HT-29 (cell line): ENCODE data around the gene MBD3L2B. TPM values are rescaled to one million over a fixed set of nuclear protein-coding genes. Genes with fewer than 3 reads are reported as not detected.

Source experiments
- DNase-seq: peaks from one replicate; pipeline ENCODE4 v3.0.0-alpha.2; 2015; ENCODE audit warnings: low spot score
- total RNA-seq: library from RNA; depleted of rRNA; stranded (reverse); fragments of >200 nt; shearing (Covaris generic); gene quantifications from 2 replicates; pipeline ENCODE4 v1.2.3, GENCODE V29; 2014

MBD3L2B gene
- total RNA-seq, 1 experiment from 2014 or later, result not detected

DNA sequence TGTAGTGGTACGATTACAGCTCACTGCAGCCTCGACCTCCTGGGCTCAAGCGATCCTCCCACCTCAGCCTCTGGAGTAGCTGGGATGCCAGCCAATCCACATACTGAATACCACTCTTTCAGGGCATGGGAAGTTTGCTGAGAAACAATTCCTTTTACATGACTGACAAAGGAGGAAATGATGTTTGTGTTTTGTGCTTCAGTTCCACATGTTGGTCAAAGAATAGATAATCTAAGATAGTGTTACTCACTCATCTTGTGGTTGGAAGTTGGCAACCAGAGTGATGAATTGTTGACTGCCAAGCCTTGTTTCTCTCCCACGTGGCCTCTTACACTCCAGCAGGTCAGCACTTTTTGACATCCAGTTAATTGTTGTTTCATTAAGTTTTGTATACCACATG is 7.6 kb downstream of the MBD3L2B start:
- no peak for DNase-seq

- no peak for DNase-seq
Measured at GRCh38 chr19:7010722-7011593, 10.3 kb downstream of the MBD3L2B start.

DNA sequence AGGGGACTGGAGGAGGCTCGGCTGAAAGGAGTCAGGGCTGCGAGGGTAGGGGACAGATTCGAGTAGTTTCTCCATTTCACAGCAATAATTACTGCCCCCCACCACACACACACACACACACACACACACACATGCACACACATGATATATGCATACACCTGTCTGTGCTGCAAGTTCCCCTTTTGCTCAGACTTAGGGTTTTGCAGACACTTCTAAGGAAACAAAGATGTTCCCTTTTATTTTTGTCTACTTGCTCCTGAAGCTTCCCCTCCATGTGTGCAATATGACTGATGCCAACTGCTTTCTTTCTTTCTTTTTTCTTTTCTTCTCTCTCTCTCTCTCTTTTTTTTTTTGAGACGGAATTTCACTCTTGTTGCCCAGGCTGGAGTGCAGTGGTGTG is 13.4 kb downstream of the MBD3L2B start:
- DNase-seq, result no peak

GRCh38 chr19:7006135-7006704 is 15.0 kb downstream of the MBD3L2B start:
- DNase-seq, result no peak

- DNase-seq, result peak; percentile 23
Measured at GRCh38 chr19:7004313-7004931, 16.8 kb downstream of the MBD3L2B start.

- DNase-seq, result no peak
Measured at GRCh38 chr19:7000816-7001215, 20.4 kb downstream of the MBD3L2B start.

GRCh38 chr19:7000333-7000732 is 20.9 kb downstream of the MBD3L2B start:
- no peak for DNase-seq

DNA sequence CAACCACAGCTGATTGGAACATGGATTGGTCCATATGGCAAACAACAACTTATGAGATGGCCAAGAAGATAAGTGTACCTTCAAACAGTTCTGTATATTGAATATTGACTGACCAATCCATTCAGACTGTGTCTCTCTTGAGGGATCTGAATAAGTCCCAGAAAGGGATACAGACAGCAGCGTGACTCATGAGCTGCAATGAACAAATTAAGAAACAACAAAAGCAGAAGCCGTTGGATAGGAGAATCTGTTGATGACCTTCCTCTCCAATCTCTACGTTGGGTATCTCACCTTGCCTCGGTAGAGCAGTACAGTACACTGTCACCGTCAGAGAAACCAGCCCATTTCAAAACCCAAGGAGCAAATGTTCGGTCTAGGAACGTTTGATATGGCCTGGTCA is 21.3 kb downstream of the MBD3L2B start:
- no peak for DNase-seq

DNA sequence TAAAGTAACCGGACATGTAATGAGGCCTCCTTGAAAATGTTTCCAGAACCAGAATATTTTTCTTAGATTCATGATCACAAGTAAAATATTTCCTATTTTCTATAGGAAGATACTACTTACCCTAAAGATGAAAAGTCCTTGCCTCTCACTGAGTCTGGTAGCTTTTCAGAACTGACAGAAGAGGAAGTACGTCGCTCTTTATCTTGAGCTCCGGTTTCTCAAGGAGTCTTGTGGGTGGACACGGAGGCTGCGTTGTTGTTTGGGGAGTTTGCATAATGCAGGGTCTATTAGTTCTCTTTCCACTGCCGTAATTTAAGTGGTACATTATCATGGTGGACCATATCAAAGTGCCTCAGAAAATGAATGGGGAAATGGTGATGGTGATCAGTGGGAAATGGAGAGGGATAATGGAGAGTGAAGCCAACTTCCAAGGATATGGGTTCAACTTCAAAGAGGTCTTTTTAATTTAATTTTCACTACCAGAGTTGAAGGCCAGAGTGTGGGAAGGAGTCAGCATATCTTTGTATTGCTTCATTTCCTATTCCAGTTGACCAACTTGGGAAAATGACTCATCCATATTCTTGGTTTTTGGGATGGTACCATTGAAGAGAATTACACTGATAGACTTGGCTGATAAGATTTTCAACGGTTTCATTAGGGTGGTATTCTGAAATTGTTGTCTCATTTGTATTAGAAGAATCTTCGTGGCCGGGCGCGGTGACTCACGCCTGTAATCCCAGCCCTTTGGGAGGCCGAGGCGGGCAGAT is 23.4 kb downstream of the MBD3L2B start:
- DNase-seq, result no peak

- DNase-seq, result no peak
Measured at GRCh38 chr19:6996810-6997209, 24.4 kb downstream of the MBD3L2B start.

GRCh38 chr19:6995054-6995453 is 26.2 kb downstream of the MBD3L2B start:
- DNase-seq, result no peak

GRCh38 chr19:6988257-6988656 is 33.0 kb downstream of the MBD3L2B start:
- no peak for DNase-seq

DNA sequence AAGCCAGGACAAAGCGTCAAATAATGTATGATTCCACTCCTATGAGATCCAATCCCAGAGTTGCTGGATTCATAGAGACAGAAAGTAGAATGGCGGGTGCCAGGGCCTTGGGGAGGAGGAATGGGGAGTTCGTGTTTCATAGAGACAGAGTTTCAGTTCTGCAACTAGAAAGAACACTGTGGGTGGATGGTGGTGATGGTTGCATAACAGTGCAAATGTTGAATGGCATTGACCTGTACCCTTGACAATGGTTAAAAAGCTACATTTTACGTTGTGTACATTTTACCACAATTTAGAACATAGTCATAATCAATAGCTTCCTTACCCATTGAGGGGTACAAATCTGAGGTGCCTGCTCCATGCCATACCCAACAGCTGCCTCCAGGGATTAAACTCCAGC is 33.4 kb downstream of the MBD3L2B start:
- no peak for DNase-seq

DNA sequence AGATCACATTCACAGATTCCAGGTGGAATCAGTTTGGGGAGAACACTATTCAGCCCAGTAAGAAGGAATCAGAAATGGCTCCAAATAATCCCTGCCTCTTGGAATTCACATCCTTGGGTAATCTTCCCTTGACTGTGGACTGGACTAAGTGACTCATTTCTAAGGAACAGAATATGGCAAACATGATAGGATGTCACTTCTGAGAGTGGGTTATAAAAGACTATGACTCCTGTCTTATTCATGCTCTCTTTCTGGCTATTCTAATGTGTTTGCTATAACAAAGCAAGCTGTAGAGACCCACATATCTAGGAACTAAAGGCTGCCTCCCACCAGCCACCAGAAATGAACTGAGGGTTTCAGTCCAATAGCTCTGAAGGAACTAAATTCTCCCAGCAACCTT is 37.8 kb downstream of the MBD3L2B start:
- DNase-seq, result no peak

DNA sequence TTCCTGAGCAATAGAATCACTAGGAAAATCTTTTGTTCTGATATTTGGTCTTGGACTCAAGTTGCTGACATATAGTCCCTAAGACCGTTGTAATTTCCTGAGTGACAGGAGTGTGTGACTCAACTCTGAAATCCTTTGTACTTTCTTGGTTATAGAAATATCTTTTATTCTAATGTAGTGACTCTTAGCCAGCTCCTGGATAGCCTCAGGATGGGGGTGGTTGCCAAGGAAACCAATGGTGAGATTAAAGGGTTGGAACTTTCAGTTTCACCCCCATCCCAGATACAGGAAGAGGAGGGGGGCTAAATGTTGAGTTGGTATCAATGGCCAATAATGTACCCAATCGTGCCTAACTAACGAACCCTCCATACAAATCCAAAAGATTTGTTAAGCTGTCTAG is 41.8 kb downstream of the MBD3L2B start:
- no peak for DNase-seq

GRCh38 chr19:6976197-6976596 is 45.0 kb downstream of the MBD3L2B start:
- DNase-seq, result no peak

- DNase-seq, result no peak
Measured at GRCh38 chr19:6971366-6971765, 49.9 kb downstream of the MBD3L2B start.

GRCh38 chr19:6970443-6970842 is 50.8 kb downstream of the MBD3L2B start:
- no peak for DNase-seq

DNA sequence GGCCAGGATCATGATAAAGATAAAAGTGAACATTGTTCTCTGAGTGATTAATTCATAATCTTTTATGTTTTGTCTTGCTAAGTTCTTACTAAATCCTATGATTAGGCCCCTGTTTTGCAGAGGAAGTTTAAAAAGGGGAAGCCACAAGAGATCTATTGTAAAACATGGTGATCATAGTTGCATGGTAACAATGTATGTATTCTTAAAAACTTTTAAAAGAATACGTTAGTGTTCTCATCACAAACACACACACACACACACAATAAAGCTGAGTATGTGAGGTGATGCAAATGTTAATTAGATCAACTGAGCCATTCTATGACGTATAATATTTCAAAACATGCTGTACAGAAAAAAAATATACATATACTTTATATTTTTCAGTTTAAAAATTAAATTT is 51.2 kb downstream of the MBD3L2B start:
- DNase-seq, result no peak

- no peak for DNase-seq
Measured at GRCh38 chr19:6969490-6969889, 51.7 kb downstream of the MBD3L2B start.
